Peyer's patch (tissue), 4 donors: ENCODE measurements around the gene ZNF649.

Source experiments
- POLR2A ChIP-seq, 2 donors: fragments of 450-650 bp; IDR thresholded peaks; one replicate each; pipeline ENCODE4 v1.5.1; 2017; ENCODE audit warnings: antibody characterized with exemption in 2 of 2, mild to moderate bottlenecking in 2 of 2, moderate library complexity in 2 of 2
- TF ChIP-seq, protein P1 (sequence below), 6 experiments: fragments of 450-650 bp in 4 of 6; fragments of 200-600 bp in 2 of 6; sonication (generic) in 1 of 6; IDR thresholded peaks; one replicate each; pipeline ENCODE4 v1.5.1; 2017 to 2019; ENCODE audit warnings: antibody characterized with exemption in 6 of 6, mild to moderate bottlenecking in 3 of 6, moderate library complexity in 1 of 6

DNA sequence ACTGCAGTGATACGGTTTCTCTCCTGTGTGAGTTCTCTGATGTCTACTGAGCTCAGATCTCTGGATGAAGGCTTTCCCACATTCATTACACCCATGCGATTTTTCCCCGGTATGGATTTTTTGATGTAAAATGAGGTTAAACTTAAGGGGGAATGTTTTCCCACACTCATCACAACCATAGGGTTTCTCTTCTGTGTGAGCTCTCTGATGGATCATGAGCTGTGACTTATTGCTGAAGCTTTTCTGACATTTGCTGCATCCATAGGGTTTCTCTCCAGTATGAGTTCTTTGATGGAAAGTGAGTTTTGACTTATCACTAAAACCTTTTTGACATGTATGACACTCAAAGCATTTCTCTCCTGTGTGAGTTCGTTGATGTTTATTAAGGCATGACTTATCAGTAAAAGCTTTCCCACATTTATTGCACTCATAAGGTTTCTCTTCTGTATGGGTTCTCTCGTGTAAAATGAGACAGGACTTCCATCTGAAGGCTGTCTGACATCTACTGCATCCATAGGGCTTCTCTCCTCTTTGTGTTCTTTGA is 10.6 kb upstream of the ZNF649 start:
- TF ChIP-seq, protein P1, sequence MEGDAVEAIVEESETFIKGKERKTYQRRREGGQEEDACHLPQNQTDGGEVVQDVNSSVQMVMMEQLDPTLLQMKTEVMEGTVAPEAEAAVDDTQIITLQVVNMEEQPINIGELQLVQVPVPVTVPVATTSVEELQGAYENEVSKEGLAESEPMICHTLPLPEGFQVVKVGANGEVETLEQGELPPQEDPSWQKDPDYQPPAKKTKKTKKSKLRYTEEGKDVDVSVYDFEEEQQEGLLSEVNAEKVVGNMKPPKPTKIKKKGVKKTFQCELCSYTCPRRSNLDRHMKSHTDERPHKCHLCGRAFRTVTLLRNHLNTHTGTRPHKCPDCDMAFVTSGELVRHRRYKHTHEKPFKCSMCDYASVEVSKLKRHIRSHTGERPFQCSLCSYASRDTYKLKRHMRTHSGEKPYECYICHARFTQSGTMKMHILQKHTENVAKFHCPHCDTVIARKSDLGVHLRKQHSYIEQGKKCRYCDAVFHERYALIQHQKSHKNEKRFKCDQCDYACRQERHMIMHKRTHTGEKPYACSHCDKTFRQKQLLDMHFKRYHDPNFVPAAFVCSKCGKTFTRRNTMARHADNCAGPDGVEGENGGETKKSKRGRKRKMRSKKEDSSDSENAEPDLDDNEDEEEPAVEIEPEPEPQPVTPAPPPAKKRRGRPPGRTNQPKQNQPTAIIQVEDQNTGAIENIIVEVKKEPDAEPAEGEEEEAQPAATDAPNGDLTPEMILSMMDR (IDR thresholded peaks at IDR 0.05): no peak
- no peak for TF ChIP-seq POLR2A (IDR thresholded peaks at IDR 0.05)
